Measurements from ENCODE around the gene SPPL3.
A peak's percentile ranks its signal among the peaks of the same experiment; 100 is the strongest.

The SPPL3 gene

DNA sequence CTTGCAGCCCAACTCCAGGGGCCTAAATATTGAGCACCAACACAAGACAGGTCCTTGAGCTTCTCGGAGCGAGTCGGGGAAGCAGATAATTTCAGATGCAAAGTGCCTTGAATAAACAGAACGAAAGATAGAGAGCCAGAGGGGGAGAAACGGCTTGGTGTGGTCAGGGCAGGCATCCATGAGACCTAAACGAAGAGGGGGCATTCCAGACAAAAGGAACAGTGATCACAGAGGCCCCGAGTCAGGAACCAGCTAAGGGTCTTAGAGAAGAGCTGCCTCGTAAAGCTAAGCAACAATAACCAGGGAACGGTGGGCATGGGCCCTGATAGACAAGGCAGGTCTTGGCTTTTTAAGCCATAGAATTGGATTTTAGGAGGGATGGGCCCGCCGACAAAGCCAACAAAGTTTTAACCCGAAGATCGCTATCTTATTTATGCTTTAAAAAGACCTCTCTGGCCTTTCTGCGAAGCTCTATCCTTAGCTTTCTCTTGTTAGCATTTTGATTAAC lies 179.0 kb downstream of the SPPL3 start:
- in situ Hi-C loops (cut with HindIII; ENCODE audit: low pct_ligation_motif_present, low pct_unique_long_range_greater_than_20kb, low sequenced_read_pairs): no loop called here
- DNase-seq: no peak

- DNase-seq: no peak
- in situ Hi-C loops (cut with HindIII; ENCODE audit: low pct_ligation_motif_present, low pct_unique_long_range_greater_than_20kb, low sequenced_read_pairs): no loop called here
Observed at GRCh38 chr12:120724720-120725119, 179.4 kb downstream of the SPPL3 start.

DNA sequence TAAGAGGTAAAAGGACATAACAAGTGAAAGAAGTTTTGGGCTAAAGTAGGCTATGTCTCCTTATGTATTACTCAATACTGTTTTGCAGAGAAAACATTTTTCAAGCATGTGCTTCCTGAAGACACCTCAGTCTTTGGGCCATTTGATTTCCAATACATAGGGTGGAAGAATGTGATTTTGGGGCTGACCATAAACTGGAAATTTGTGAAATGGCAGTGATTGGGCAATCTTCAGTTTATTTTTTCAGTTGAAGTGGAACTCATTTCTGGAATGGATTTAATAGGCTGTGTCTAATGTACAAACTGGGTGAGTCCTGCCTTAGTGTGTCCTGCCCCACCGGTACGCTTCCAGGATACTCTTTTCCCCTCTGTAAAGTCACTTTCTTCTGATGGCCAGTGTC lies 181.4 kb downstream of the SPPL3 start:
- no peak for DNase-seq
- in situ Hi-C loops (cut with HindIII; ENCODE audit: low pct_ligation_motif_present, low pct_unique_long_range_greater_than_20kb, low sequenced_read_pairs): no loop called here

GRCh38 chr12:120721866-120722265 lies 182.3 kb downstream of the SPPL3 start:
- no peak for DNase-seq
- in situ Hi-C loops (cut with HindIII; ENCODE audit: low pct_ligation_motif_present, low pct_unique_long_range_greater_than_20kb, low sequenced_read_pairs): no loop called here

DNA sequence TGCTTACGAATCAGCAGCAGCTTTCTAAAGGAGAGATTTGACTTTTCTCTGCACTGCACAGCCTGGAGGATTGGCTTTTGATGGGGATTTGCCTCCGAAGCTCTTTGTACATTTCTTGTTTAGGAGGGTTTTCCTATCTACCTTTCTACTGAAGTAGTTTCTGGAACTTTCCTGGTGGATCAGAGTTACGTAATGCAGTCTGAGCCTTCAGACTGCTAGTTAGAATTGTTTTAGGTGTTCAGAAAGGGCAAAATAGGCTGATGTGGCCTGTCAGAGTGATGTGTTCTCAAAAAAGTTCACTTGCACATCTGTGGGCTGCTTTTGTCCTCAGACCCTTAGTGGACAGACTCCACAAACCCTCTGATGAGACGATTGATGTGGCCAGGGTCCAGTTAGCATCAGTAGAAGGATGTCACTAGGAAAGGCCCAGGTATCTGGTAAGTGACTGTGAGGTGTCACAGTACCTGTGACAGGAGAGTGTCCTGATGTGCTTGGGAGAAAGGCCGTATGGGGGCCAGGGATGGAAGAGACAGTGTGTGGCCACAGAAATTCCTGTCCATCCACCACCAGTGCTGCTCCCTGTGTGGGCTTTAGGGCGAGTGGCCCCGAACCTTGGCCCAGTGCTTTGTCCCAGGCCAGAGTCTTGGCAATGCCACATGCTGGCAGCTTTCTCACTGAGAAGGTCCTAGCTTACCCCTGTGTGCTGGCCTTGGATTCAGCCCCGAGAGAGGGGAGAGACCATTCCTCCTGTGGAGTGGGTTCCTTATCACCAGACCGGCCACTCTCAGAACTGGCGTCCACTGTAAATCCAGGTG lies 183.0 kb downstream of the SPPL3 start:
- in situ Hi-C loops (cut with HindIII; ENCODE audit: low pct_ligation_motif_present, low pct_unique_long_range_greater_than_20kb, low sequenced_read_pairs): no loop called here
- no peak for DNase-seq

DNA sequence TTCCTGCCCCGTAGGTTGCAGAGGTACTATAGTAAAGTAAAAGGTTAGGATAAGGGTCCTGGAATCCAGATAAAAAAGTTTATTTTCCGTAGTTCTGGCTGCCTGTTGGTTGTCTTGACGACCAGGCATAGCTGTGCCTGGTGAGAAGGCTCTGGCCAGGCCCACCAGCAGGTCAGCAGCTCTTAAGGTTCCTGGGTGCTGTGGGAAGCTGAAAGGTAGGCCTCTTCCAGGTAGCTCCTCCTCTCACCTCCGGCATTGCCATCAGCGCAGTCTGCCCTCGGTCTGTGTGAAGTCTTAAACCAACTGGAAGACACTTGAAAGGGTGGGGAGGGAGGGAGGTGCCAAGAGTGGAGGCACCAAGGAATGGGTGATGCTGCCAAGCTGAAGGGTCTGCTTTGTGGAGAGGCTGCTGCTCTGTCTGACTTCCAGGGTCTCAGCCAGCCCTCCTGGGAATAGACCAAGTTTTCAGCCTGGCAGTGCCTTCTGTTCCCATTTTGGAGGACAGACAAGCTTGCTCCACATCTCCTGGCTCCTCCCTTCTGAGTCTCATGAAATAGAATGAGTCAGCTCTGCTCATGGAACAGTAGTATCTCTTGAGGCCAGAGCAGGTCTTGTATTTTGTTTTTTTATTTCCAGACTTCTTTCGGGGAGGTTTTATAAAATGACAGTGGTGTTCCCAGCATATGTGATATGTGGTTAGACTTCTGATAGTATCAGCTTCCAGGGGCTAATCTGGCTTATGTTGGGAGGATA lies 183.7 kb downstream of the SPPL3 start:
- in situ Hi-C loops (cut with HindIII; ENCODE audit: low pct_ligation_motif_present, low pct_unique_long_range_greater_than_20kb, low sequenced_read_pairs): no loop called here
- DNase-seq: peak; percentile 49

DNA sequence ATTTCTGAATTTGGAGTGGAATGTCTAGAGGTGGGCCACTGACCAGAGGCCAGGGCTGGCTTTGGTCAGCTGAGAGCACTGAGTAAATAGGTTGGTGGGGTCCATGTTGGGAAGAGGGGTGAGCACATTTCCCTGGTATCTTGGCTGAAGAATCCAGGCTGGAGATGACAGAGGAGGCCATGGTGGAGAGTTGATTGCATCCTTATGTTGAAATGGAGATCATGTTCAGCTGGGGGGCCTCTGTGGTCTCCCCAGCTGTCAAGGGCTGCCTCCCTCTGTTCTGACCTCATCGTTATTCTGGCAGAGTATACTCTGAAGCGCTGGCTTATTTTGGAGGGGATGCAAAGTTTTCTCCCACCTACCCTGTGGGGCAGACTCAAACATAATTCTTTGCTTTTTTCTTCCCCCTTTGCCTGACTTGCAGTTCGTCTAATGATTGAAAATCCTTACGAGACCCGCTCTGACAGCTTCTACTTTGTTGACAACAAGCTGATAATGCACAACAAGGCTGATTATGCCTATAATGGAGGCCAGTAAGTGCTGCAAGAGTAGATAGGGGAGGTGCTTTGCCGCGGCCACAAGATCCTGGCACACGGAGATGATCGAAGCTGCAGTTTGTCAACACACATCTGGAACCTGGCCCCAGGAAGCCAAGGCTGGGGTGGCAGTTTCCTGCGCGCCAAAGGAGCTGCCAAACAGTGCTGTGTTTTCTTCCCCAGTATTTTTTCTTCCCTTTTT lies 184.5 kb downstream of the SPPL3 start:
- DNase-seq: no peak
- in situ Hi-C loops (cut with HindIII; ENCODE audit: low pct_ligation_motif_present, low pct_unique_long_range_greater_than_20kb, low sequenced_read_pairs): no loop called here

GRCh38 chr12:120719072-120719471 lies 185.1 kb downstream of the SPPL3 start:
- DNase-seq: no peak
- in situ Hi-C loops (cut with HindIII; ENCODE audit: low pct_ligation_motif_present, low pct_unique_long_range_greater_than_20kb, low sequenced_read_pairs): no loop called here

- no peak for DNase-seq
- in situ Hi-C loops (cut with HindIII; ENCODE audit: low pct_ligation_motif_present, low pct_unique_long_range_greater_than_20kb, low sequenced_read_pairs): no loop called here
Observed at GRCh38 chr12:120718055-120718454, 186.1 kb downstream of the SPPL3 start.

DNA sequence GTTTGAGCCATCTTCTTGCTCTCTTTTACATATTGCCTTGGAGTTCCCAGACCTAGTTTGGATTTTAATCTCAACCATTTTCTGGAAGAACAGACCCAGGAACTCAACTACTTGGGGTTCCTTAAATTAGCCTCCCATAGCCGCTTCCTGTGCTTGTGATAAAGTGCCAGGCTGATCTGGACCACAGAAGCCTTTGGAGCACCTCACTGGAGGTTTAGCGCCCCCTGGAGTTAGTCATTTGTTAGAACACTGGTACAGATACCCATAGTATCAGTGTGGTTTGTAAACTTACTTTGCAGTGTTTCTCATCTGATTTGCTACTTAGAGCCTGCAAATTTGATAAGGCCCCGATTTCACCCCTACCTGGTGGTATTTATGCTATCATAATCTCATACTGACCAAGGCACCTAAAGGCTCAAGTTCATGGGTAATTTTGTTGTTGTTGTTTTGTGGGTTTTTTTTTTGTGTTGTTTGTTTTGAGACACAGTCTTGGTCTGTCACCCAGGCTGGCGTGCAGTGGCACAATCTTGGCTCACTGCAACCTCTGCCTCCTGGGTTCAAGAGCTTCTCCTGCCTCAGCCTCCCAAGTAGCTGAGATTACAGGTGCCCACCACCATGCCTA lies 190.2 kb downstream of the SPPL3 start:
- in situ Hi-C loops (cut with HindIII; ENCODE audit: low pct_ligation_motif_present, low pct_unique_long_range_greater_than_20kb, low sequenced_read_pairs): no loop called here

GRCh38 chr12:120712610-120713009 lies 191.5 kb downstream of the SPPL3 start:
- DNase-seq: no peak
- in situ Hi-C loops (cut with HindIII; ENCODE audit: low pct_ligation_motif_present, low pct_unique_long_range_greater_than_20kb, low sequenced_read_pairs): no loop called here

More for the DNA sequence above, 190.2 kb downstream of the SPPL3 start:
- peak; percentile 86 for DNase-seq
